PC-3 (cell line): Measurements from ENCODE around the gene TMEM143.

Experiments
- CTCF ChIP-seq: fragments of 300-600 bp; sonication (generic); conservative IDR thresholded peaks from 2 replicates; pipeline ENCODE4 v1.5.1; 2017; ENCODE audit warnings: antibody characterized with exemption, low read depth, mild to moderate bottlenecking, low read length
- EZH2 ChIP-seq: fragments of 300-600 bp; sonication (generic); IDR thresholded peaks from one replicate; pipeline ENCODE4 v1.6.1; 2017; ENCODE audit warnings: antibody characterized with exemption, mild to moderate bottlenecking, low read length; ENCODE audit not compliant: unreplicated experiment

GRCh38 chr19:48397263-48398101 lies 33.7 kb upstream of the TMEM143 start:
- TF ChIP-seq CTCF (no peak), EZH2 (no peak)
